Stimulated activated CD8-positive, alpha-beta memory T cell treated with anti-CD3 and anti-CD28 coated beads, Interleukin-4, amount 100 ng/mL, for 1 hour (primary cell): ENCODE data around the gene PGAP3.

Source experiments
- DNase-seq, 2 donors: peaks; one replicate each; pipeline ENCODE4 v3.0.0-alpha.2; 2020; ENCODE audit warnings: low read depth in 2 of 2, low spot score in 1 of 2

PGAP3 gene

GRCh38 chr17:39697961-39698360 lies 10.1 kb upstream of the PGAP3 start:
- DNase-seq = no peak

- DNase-seq = no peak
Observed at GRCh38 chr17:39696731-39697130, 8.9 kb upstream of the PGAP3 start.

GRCh38 chr17:39695089-39695474 lies 7.2 kb upstream of the PGAP3 start:
- DNase-seq = no peak

- DNase-seq = no peak
Observed at GRCh38 chr17:39694593-39694992, 6.7 kb upstream of the PGAP3 start.

GRCh38 chr17:39688945-39689344 lies 1.1 kb upstream of the PGAP3 start:
- no peak for DNase-seq

GRCh38 chr17:39688475-39688835 lies 598 bp upstream of the PGAP3 start:
- DNase-seq = no peak

GRCh38 chr17:39687101-39687545 lies 734 bp downstream of the PGAP3 start:
- DNase-seq = no peak

GRCh38 chr17:39684369-39685192 lies 3.3 kb downstream of the PGAP3 start:
- DNase-seq = no peak

- DNase-seq = no peak
Observed at GRCh38 chr17:39683295-39683939, 4.4 kb downstream of the PGAP3 start.

GRCh38 chr17:39679521-39680192 lies 8.2 kb downstream of the PGAP3 start:
- no peak for DNase-seq

GRCh38 chr17:39678340-39679116 lies 9.3 kb downstream of the PGAP3 start:
- no peak for DNase-seq

GRCh38 chr17:39677542-39678339 lies 10.1 kb downstream of the PGAP3 start:
- DNase-seq = no peak

GRCh38 chr17:39677072-39677471 lies 10.8 kb downstream of the PGAP3 start:
- no peak for DNase-seq

GRCh38 chr17:39676198-39676819 lies 11.5 kb downstream of the PGAP3 start:
- DNase-seq = no peak

GRCh38 chr17:39675390-39676082 lies 12.3 kb downstream of the PGAP3 start:
- no peak for DNase-seq

- DNase-seq = no peak
Observed at GRCh38 chr17:39674702-39675389, 13.0 kb downstream of the PGAP3 start.

GRCh38 chr17:39674179-39674578 lies 13.7 kb downstream of the PGAP3 start:
- no peak for DNase-seq

GRCh38 chr17:39673335-39674081 lies 14.3 kb downstream of the PGAP3 start:
- DNase-seq = no peak
